NCI-H524 (cell line): ENCODE measurements around the gene WDR47.

ENCODE experiments used
- DNase-seq, 2 experiments: peaks; one replicate each; lab custom pipeline; 2025; lab: John Stamatoyannopoulos, UW

Gene WDR47

GRCh38 chr1:109041621-109042468, at the start of gene WDR47:
TSS of gene WDR47 (minus strand) at chr1:109042102. CDS start at chr1:109023512, 18,590 bp downstream.
- peak; percentile 81 to 94 for DNase-seq

GRCh38 chr1:109091078-109091838, 49.4 kb upstream of the WDR47 start:
- peak in 1 of 2 experiments; percentile 55 for DNase-seq

GRCh38 chr1:109090196-109091077, 48.5 kb upstream of the WDR47 start, which contains the start of gene TMEM167B:
TSS of gene TMEM167B (plus strand) at chr1:109090764. CDS start at chr1:109090873, 109 bp downstream.
- DNase-seq, result peak; percentile 80 to 91

GRCh38 chr1:109089242-109090015, 47.5 kb upstream of the WDR47 start:
- peak; percentile 81 to 94 for DNase-seq

- DNase-seq, result no peak
Observed at GRCh38 chr1:109084563-109085517, 42.9 kb upstream of the WDR47 start.

- no peak for DNase-seq
Observed at GRCh38 chr1:109083923-109084322, 42.0 kb upstream of the WDR47 start.

GRCh38 chr1:109083501-109083900, 41.6 kb upstream of the WDR47 start:
- DNase-seq, result no peak

GRCh38 chr1:109080441-109081082, 38.7 kb upstream of the WDR47 start:
- DNase-seq, result no peak

- DNase-seq, result no peak
Observed at GRCh38 chr1:109079240-109079622, 37.3 kb upstream of the WDR47 start.

- no peak for DNase-seq
Observed at GRCh38 chr1:109078317-109078716, 36.4 kb upstream of the WDR47 start.

GRCh38 chr1:109075531-109076490, 33.9 kb upstream of the WDR47 start, which contains the start of gene TAF13:
TSS of gene TAF13 (minus strand) at chr1:109076003. CDS start at chr1:109075947, 56 bp downstream.
- DNase-seq, result peak; percentile 83 to 92

- DNase-seq, result no peak
Observed at GRCh38 chr1:109069294-109069693, 27.4 kb upstream of the WDR47 start.

- DNase-seq, result no peak
Observed at GRCh38 chr1:109067883-109068282, 26.0 kb upstream of the WDR47 start.

- DNase-seq, result no peak
Observed at GRCh38 chr1:109065137-109065536, 23.2 kb upstream of the WDR47 start.

- no peak for DNase-seq
Observed at GRCh38 chr1:109061183-109061582, 19.3 kb upstream of the WDR47 start.

GRCh38 chr1:109060707-109061106, 18.8 kb upstream of the WDR47 start:
- no peak for DNase-seq

GRCh38 chr1:109059026-109059425, 17.1 kb upstream of the WDR47 start:
- no peak for DNase-seq

GRCh38 chr1:109056064-109056463, 14.2 kb upstream of the WDR47 start:
- no peak for DNase-seq
